IPS-18a (cell line): ENCODE results near the gene PATE2.

Experiments
- H3K27ac ChIP-seq: one replicate; pipeline ENCODE4 v1.5.1; 2013; ENCODE audit warnings: low read length
- H3K27me3 ChIP-seq: one replicate; pipeline ENCODE4 v1.6.1; 2013; ENCODE audit warnings: mild to moderate bottlenecking, low read length; ENCODE audit not compliant: control insufficient read depth, insufficient read depth
- H3K36me3 ChIP-seq: one replicate; pipeline ENCODE4 v1.6.1; 2013; ENCODE audit warnings: low read depth, low read length; ENCODE audit not compliant: control insufficient read depth
- H3K4me1 ChIP-seq: one replicate; pipeline ENCODE4 v1.6.1; 2013; ENCODE audit warnings: low read depth, low read length; ENCODE audit not compliant: control insufficient read depth
- H3K4me3 ChIP-seq: one replicate; pipeline ENCODE4 v1.5.1; 2013; ENCODE audit warnings: low read length
- H3K9ac ChIP-seq: one replicate; pipeline ENCODE4 v1.6.1; 2013; ENCODE audit warnings: mild to moderate bottlenecking, low read length, moderate library complexity
- H3K9me3 ChIP-seq: one replicate; pipeline ENCODE4 v1.6.1; 2013; ENCODE audit warnings: low read depth, low read length; ENCODE audit not compliant: control insufficient read depth

Gene PATE2

DNA sequence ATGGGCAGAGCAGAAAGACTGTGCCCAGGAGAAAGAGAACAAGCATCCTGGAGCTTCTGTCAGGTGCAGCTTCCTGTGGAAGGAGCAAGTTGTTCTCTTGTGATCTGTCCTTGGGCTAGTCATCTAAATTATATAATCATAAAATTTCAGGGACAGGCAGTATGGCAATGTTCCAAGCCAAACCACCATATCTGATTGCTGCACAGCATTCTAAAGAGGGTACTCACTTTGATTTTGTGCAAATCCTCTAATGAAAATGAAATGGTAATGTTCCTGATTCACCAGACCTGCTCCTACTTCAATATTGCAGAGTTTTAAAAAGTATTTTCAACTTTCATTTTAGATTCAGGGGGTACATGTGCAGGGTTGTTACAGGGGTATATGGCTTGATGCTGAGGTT is at the start of gene PATE2:
Gene PATE2 (minus strand): TSS at position 101 of the 400 bp plus-strand sequence. CDS start 55 bp downstream, at position 46.
- Histone ChIP-seq H3K27ac (no peak within 1 kb of the TSS), H3K36me3 (no peaks in the 10 kb centered on the region), H3K9ac (no peak within 1 kb of the TSS), H3K4me1 (no peaks in the 10 kb centered on the region), H3K27me3 (no peaks in the 10 kb centered on the region), H3K4me3 (no peak within 1 kb of the TSS), H3K9me3 (no peaks in the 10 kb centered on the region)

DNA sequence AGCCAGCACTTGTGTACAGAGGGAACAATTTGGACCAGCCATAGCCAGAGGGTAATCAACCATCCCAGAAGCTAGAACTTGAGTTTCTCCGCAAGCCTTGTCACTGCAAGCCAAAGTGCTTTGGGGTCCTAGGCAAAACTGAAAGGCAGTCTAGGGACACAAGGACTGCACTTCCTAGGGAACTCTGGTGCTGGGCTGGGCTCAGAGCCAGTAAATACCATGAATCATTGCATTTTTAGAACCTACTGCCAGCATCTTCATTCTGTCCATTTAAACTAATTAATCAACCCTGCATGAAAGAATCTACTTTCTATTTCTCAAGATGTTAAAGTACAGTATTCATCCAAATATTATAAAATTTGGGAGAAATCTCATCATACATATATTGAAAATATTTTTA is 29.3 kb upstream of the PATE2 start:
- H3K4me3 ChIP-seq, result no peak overlapping the region
- no peaks in the 10 kb centered on the region for H3K9me3 ChIP-seq
- H3K27ac ChIP-seq, result no peak overlapping the region
- no peak overlapping the region for H3K9ac ChIP-seq
- no peaks in the 10 kb centered on the region for H3K27me3 ChIP-seq
- no peaks in the 10 kb centered on the region for H3K4me1 ChIP-seq
- H3K36me3 ChIP-seq, result no peaks in the 10 kb centered on the region

DNA sequence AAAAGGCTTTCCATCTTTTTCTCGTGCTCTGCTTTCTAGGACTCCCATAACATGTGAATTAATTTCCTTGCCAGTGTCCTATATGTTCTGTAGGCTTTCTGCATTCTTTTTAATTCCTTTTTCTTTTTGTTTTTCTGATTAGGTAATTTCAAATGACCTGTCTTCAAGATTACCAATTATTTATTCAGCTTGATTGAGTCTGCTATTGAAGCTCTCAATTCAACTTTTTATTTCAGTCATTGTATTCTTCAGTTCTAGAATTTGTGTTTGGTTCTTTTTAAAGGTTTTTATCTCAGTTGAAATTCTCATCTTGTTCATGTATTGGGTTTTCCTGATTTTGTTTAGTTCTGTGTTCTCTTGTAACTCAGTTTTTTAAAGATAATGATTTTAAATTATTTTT is 23.8 kb upstream of the PATE2 start:
- H3K4me1 ChIP-seq, result no peaks in the 10 kb centered on the region
- H3K4me3 ChIP-seq, result no peak overlapping the region
- H3K9ac ChIP-seq, result no peak overlapping the region
- no peak overlapping the region for H3K27ac ChIP-seq
- no peaks in the 10 kb centered on the region for H3K36me3 ChIP-seq
- no peaks in the 10 kb centered on the region for H3K27me3 ChIP-seq
- H3K9me3 ChIP-seq, result no peaks in the 10 kb centered on the region

DNA sequence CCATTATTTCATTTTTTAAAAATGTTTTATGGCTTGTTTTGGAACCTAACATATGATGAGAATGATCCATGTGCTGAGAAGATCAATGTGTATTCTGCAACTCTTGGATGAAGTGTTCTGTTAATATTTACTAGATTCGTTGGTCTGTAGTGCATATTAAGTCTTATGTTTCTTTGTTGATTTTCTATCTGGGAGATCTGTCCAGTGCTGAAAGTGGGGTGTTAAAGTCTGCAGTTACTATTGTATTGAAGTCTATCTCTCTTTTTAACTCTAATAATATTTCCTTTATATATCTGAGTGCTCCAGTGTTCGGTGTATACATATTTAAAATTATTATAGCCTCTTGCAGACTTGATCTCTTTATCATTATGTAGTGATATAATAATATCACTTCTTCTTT is 21.2 kb upstream of the PATE2 start:
- Histone ChIP-seq H3K36me3 (no peaks in the 10 kb centered on the region), H3K4me1 (no peaks in the 10 kb centered on the region), H3K27ac (no peak overlapping the region), H3K9me3 (no peaks in the 10 kb centered on the region), H3K27me3 (no peaks in the 10 kb centered on the region), H3K4me3 (no peak overlapping the region), H3K9ac (no peak overlapping the region)

DNA sequence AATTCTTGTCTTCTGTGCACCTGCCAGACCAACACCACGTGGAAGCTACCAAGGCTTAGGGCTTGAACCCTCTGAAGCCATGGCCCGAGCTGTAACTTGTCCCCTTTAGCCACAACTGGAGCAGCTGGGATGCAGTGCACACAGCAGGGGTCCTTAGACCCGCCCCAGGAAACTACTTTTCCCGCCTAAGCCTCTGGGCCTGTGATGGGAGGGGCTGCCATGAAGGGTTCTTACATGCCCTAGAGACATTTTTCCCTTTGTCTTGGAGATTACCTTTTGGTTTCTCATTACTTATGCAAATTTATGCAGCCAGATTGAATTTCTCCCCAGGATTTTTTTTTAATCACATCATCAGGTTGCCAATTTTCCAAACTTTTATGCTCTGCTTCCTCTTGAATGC is 19.0 kb upstream of the PATE2 start:
- H3K9me3 ChIP-seq, result no peaks in the 10 kb centered on the region
- H3K27ac ChIP-seq, result no peak overlapping the region
- H3K36me3 ChIP-seq, result no peaks in the 10 kb centered on the region
- H3K4me1 ChIP-seq, result no peaks in the 10 kb centered on the region
- no peaks in the 10 kb centered on the region for H3K27me3 ChIP-seq
- H3K9ac ChIP-seq, result no peak overlapping the region
- no peak overlapping the region for H3K4me3 ChIP-seq

DNA sequence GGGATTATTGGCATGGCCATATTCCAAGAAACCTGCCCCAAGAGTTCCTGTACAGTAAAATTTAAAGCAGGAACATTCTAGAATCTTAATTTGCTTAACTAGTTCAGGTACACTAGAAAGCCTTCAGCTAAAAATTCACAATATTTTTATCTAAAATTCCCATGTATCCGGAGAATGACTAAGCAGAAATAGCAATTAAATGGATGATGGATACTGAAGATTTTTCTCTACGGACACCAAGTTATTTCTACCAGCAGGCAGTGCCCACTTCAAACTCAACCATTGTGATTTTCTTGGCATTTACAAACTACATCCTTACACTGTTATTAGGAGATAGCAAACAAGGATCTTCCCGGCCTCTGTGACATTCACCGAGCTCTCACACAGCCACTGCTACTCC is 12.2 kb upstream of the PATE2 start:
- H3K4me1 ChIP-seq, result no peaks in the 10 kb centered on the region
- no peak overlapping the region for H3K4me3 ChIP-seq
- no peaks in the 10 kb centered on the region for H3K36me3 ChIP-seq
- no peak overlapping the region for H3K9ac ChIP-seq
- H3K27me3 ChIP-seq, result no peaks in the 10 kb centered on the region
- H3K9me3 ChIP-seq, result no peaks in the 10 kb centered on the region
- no peak overlapping the region for H3K27ac ChIP-seq

DNA sequence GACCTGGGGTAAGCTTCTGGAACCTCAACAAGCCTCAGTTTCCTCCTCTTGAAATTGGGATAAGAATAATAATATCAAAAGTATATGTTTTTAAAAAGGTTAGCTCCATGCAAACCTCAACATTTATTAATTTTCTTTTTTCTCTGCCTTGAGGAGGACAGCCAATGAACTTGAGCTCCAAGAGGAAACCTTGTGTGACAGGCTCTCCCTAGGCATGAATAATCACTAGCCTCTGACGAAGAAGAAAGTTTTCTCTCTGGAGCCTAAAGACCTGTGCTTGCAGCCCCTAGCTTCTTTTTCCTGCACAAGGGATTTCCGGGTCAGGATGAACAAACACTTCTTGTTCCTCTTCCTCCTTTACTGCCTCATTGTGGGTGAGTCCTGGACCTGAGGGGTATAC is 9.2 kb upstream of the PATE2 start, which contains the start of gene PATE3:
Gene PATE3 (plus strand): TSS at position 301 of the 400 bp plus-strand sequence. CDS start 25 bp downstream, at position 326.
- Histone ChIP-seq H3K4me1 (no peaks in the 10 kb centered on the region), H3K9ac (no peak within 1 kb of the TSS), H3K27ac (no peak within 1 kb of the TSS), H3K4me3 (no peak within 1 kb of the TSS), H3K36me3 (no peaks in the 10 kb centered on the region), H3K9me3 (no peaks in the 10 kb centered on the region), H3K27me3 (no peaks in the 10 kb centered on the region)

DNA sequence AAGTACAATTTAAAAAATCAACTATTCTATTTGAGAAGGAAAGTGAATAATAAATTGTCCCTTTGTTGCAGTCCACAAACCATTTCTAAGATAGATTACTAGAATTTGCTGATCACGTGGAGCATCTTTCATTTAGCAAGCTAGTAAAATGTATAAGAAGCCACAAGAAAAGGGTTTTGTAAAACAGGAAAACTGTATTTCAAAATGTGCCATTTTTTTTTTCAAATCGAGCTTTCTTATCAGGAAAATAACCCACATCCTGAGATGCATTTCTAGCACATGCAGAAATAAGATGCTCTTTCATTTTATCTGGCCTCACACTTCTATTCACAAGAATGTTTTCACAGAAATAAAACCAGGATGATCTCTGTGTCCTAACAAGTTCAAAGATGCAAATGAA is 6.0 kb upstream of the PATE2 start:
- H3K4me1 ChIP-seq, result no peaks in the 10 kb centered on the region
- H3K4me3 ChIP-seq, result no peak overlapping the region
- H3K9ac ChIP-seq, result no peak overlapping the region
- H3K9me3 ChIP-seq, result no peaks in the 10 kb centered on the region
- no peaks in the 10 kb centered on the region for H3K27me3 ChIP-seq
- H3K27ac ChIP-seq, result no peak overlapping the region
- no peaks in the 10 kb centered on the region for H3K36me3 ChIP-seq

DNA sequence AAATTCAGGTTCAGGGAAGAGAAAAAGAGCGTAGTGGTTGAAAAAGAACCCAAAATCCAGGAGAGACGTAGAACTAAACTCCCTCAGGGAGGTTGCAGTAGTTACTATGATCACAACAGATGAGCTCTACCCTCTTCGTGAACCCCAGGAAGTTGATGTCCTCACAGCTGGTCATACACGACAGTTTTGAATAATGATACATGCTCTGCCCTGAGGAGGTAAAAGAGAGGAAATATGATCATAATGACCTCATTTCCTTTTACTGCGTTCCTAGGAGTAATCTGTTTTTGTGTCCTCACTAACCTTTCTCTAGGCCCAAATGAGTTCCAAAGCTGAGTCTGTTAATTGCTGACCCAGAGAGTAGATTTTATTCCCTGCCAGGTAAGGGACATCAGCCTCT is 1.3 kb downstream of the PATE2 start:
- H3K27me3 ChIP-seq, result no peaks in the 10 kb centered on the region
- H3K4me3 ChIP-seq, result no peak overlapping the region
- H3K9me3 ChIP-seq, result no peaks in the 10 kb centered on the region
- no peaks in the 10 kb centered on the region for H3K4me1 ChIP-seq
- no peaks in the 10 kb centered on the region for H3K36me3 ChIP-seq
- no peak overlapping the region for H3K9ac ChIP-seq
- H3K27ac ChIP-seq, result no peak overlapping the region

DNA sequence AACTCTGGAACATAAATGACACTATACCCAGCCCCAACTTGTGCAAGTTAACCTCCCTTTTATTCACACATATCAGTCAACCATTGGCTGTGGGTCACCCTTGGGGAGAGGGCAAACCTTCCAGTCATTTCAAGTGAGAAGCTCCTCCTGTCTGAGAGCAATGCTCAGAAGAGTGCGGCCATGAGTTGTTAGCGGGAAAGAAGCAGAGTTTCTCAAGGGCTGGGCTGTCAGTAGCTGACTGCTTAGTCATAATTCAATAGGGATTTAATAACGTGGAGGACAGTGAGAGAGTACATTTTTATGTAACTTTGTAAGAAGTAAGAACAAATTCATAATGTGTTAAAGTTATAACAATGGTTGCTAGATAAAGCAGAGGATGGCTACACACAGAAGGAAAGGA is 5.1 kb downstream of the PATE2 start:
- no peaks in the 10 kb centered on the region for H3K27me3 ChIP-seq
- no peak overlapping the region for H3K4me3 ChIP-seq
- H3K9me3 ChIP-seq, result no peaks in the 10 kb centered on the region
- H3K9ac ChIP-seq, result no peak overlapping the region
- no peaks in the 10 kb centered on the region for H3K36me3 ChIP-seq
- H3K27ac ChIP-seq, result no peak overlapping the region
- H3K4me1 ChIP-seq, result no peaks in the 10 kb centered on the region

DNA sequence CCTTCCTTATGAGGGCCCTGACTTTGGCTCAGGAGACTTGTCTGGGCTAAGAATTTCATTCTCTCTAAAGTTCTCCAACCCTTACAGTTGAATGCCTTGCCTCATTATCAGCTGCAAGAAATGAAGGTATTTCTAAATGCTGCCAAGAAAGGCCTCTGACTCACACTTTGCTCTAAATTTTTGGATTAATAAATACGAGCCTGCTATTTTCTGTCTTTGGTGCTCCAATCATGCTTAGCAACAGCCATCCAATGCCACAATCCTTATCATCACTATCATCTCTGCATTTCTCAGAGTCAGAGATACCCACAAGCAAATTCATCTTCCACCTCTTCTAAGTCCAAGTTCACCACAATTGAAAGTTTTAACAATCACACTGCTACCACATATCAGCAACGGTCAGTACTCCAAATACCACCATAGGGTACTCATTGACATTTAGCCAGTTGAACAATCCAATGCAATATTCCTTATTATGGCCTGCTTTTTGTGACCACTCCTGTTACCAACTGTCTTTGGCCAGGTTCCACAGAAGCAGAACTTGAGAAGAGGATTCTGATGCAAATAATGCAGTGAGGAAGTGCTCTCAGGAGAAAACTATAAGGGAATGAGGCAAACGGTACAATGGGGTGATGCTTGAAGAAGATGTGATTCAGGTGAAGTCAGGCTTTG is 5.7 kb downstream of the PATE2 start:
- Histone ChIP-seq H3K27ac (no peak overlapping the region), H3K4me3 (no peak overlapping the region), H3K36me3 (no peaks in the 10 kb centered on the region), H3K9me3 (no peaks in the 10 kb centered on the region), H3K27me3 (no peaks in the 10 kb centered on the region), H3K4me1 (no peaks in the 10 kb centered on the region), H3K9ac (no peak overlapping the region)

DNA sequence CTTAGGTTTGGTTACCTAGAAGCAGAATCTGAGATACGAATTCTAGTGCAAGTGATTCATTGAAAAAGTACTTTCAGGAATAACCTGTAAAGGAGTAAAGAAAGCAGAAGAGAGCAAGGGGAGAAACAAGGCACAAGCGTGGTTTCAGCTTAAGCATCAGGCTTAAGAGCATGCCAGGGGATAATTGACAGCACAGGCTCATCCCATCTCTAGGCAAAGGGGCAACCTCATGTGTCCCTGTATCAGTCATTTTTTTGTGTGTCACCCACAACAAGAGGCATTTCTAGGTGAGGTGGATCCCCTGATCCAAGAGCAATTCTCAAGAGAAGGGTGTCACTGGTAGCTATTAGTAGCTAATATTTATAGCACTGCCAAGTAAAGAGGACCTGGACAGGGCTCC is 8.0 kb downstream of the PATE2 start:
- no peaks in the 10 kb centered on the region for H3K4me1 ChIP-seq
- H3K9ac ChIP-seq, result no peak overlapping the region
- no peaks in the 10 kb centered on the region for H3K27me3 ChIP-seq
- no peaks in the 10 kb centered on the region for H3K9me3 ChIP-seq
- H3K36me3 ChIP-seq, result no peaks in the 10 kb centered on the region
- H3K27ac ChIP-seq, result no peak overlapping the region
- H3K4me3 ChIP-seq, result no peak overlapping the region
